LNCaP clone FGC (cell line): Measurements from ENCODE around the gene ALOX5AP.

Experiments used
- DNase-seq: peaks from one replicate; pipeline ENCODE4 v3.0.0-alpha.2; 2011; ENCODE audit warnings: low read depth
- H3K4me3 ChIP-seq: 2 replicates; pipeline ENCODE4 v1.5.1; 2011; ENCODE audit warnings: mild to moderate bottlenecking, low read depth, low read length, control low read depth
- CTCF ChIP-seq: IDR thresholded peaks from 2 replicates; pipeline ENCODE4 v1.5.1; 2012; ENCODE audit warnings: mild to moderate bottlenecking; ENCODE audit not compliant: control insufficient read depth, insufficient read depth; ENCODE audit errors: extremely low read depth

Gene ALOX5AP

GRCh38 chr13:30720172-30720869 is 15.0 kb upstream of the ALOX5AP start:
- DNase-seq = no peak
- no peak overlapping the region for H3K4me3 ChIP-seq
- no peak for TF ChIP-seq CTCF

GRCh38 chr13:30721936-30722335 is 13.4 kb upstream of the ALOX5AP start:
- no peak overlapping the region for H3K4me3 ChIP-seq
- TF ChIP-seq CTCF = no peak
- DNase-seq = no peak

GRCh38 chr13:30722361-30722760 is 13.0 kb upstream of the ALOX5AP start:
- peak; percentile 56 for DNase-seq
- TF ChIP-seq CTCF = no peak
- no peak overlapping the region for H3K4me3 ChIP-seq

- no peak for TF ChIP-seq CTCF
- no peak for DNase-seq
- no peak overlapping the region for H3K4me3 ChIP-seq
Observed at GRCh38 chr13:30724778-30725177, 10.6 kb upstream of the ALOX5AP start.

- TF ChIP-seq CTCF = no peak
- no peak overlapping the region for H3K4me3 ChIP-seq
- peak; percentile 64 for DNase-seq
Observed at GRCh38 chr13:30725326-30726085, 9.8 kb upstream of the ALOX5AP start.

GRCh38 chr13:30726192-30726591 is 9.2 kb upstream of the ALOX5AP start:
- no peak for TF ChIP-seq CTCF
- no peak for DNase-seq
- H3K4me3 ChIP-seq = no peak overlapping the region
